ENCODE data around the gene ADCYAP1R1.
"Not testable (repeated sequence)": the region's sequence is repeated elsewhere in the genome, so short reads cannot be mapped to it uniquely, and the experiment has no call there.

Gene ADCYAP1R1

DNA sequence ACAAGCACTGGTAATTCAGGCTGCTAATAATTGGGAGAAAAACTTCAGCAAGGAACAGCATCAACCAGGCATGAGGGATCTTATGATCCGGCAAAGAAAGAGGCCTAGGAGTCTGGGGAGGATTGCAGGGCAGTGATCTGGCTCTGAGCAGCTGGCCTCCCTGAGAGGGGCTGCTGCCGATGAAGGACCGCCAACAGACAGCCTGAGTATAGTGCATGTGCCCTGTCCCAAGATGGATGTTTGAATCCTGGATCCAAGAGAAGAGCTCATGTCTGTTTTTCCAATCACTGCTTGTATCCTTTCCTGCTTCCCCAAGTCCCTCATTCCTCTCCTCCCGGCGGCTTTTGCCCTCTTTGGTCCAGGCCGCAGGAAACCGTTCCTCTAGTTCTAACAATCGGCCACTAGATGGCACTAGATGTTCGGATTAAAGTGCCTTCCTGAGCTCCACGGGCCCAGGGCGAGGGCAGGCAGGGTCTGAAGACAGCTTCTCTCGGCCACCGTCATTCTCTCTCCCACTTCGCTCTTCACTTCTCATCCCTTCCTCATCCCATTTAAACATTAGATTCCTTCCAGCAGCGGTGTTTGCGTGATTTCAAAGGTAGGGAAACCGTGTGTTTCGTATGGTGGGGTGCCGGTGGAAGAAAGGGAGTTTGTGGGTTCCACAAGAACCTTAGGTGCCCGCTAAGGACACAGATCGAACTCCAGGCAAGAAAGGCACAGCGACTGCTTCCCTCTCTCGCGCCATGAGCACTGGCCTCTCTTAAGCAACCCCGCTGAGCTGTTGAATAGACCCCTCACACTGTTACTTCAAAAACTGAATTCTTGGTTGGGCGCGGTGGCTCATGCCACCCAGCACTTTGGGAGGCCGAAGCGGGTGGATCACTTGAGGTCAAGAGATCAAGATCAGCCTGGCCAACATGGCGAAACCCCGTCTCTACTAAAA, 82.4 kb downstream of the ADCYAP1R1 start:
- no peak for DNase-seq (ENCODE audit: low read depth, low spot score)

GRCh38 chr7:31137234-31137633, 85.1 kb downstream of the ADCYAP1R1 start:
- no peak for DNase-seq (ENCODE audit: low read depth, low spot score)

GRCh38 chr7:31145339-31145738, 93.2 kb downstream of the ADCYAP1R1 start:
- DNase-seq (ENCODE audit: low read depth, low spot score) = no peak

- DNase-seq (ENCODE audit: low read depth, low spot score) = no peak
Measured at GRCh38 chr7:31146030-31146429, 93.9 kb downstream of the ADCYAP1R1 start.

DNA sequence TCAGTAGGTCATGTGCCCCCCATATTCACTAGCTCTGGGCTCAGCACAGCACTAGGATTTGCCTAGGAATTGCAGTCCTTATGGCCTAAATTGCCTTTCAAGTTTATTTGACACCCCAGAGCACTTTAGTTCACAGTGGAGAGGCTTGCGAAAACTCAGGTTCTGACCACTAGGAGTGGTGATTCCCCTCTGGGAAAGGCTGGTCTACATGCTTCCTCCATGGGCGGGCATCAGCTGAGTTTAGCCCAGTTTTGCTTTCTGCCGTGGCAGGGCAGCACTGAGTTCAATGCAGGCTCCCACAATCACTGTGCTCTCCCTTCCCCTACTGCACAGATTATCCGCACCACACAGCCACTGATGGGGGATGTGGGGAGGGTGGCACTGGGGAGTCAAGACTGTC, 94.4 kb downstream of the ADCYAP1R1 start:
- DNase-seq (ENCODE audit: low read depth, low spot score) = no peak

DNA sequence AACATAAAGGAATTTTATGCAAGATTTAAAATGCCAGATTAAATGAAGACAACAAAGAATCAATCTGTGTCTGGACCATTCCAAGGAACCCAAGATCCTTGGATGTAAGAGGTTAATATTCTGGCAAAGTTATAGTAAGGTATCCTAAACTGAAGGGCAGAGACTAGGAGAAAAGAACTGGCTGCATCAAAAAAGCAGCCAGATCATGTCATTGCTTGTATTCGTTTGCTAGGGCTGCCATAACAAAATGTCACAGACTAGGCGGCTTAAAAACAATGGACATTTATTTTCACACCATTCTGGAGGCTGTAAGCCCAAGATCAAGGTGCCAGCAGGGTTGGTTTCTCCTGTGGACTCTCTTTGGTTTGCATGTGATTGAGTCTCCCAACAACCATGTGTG, 99.7 kb downstream of the ADCYAP1R1 start:
- DNase-seq (ENCODE audit: low read depth, low spot score) = no peak

GRCh38 chr7:31153318-31153717, 101.2 kb downstream of the ADCYAP1R1 start:
- not testable (repeated sequence) for DNase-seq (ENCODE audit: low read depth, low spot score)

GRCh38 chr7:31160941-31161340, 108.8 kb downstream of the ADCYAP1R1 start:
- DNase-seq (ENCODE audit: low read depth, low spot score) = no peak

Measured in brain pericyte (primary cell).